Thyroid gland (tissue), 4 donors: ENCODE results near the gene OR6A2.

Experiments used
- CTCF ChIP-seq, 6 experiments: fragments of 200-600 bp in 3 of 6; fragments of 450-650 bp in 3 of 6; sonication (generic) in 3 of 6; IDR thresholded peaks; one replicate each; pipeline ENCODE4 v1.5.1; 2016 to 2019; ENCODE audit warnings: antibody characterized with exemption in 6 of 6, mild to moderate bottlenecking in 2 of 6, inconsistent platforms in 1 of 6, moderate library complexity in 1 of 6
- POLR2A ChIP-seq, 2 donors: fragments of 450-650 bp; IDR thresholded peaks; one replicate each; pipeline ENCODE4 v1.6.1; 2017; ENCODE audit warnings: antibody characterized with exemption in 2 of 2, mild to moderate bottlenecking in 2 of 2, moderate library complexity in 1 of 2

- TF ChIP-seq CTCF (IDR thresholded peaks at IDR 0.05) (no peak), POLR2A (IDR thresholded peaks at IDR 0.05) (no peak)
Observed at GRCh38 chr11:6771926-6772893, 27.3 kb downstream of the OR6A2 start, which contains the start of gene OR2AG2.
